Stomach (tissue), 4 donors: Measurements from ENCODE around the gene SMYD4.

ENCODE experiments used
- CTCF ChIP-seq, 7 experiments: fragments of 450-650 bp in 4 of 7; fragments of 200-600 bp in 3 of 7; sonication (generic) in 3 of 7; IDR thresholded peaks; one replicate each; pipeline ENCODE4 v1.5.1; 2016 to 2019; ENCODE audit warnings: antibody characterized with exemption in 7 of 7, control low read depth in 2 of 7, mild to moderate bottlenecking in 1 of 7
- EP300 ChIP-seq: sonication (generic); formaldehyde crosslinking; IDR thresholded peaks from one replicate; pipeline ENCODE4 v1.6.1; 2017; ENCODE audit warnings: antibody characterized with exemption

GRCh38 chr17:1834380-1835149 is 4.9 kb upstream of the SMYD4 start:
- TF ChIP-seq CTCF (IDR thresholded peaks at IDR 0.05) (no peak), EP300 (no peak)
